ENCODE results near the gene ASXL1. TPM values are rescaled to one million over a fixed set of nuclear protein-coding genes. Genes with fewer than 3 reads are reported as not detected.
"Not testable (repeated sequence)": the region's sequence is repeated elsewhere in the genome, so short reads cannot be mapped to it uniquely, and the experiment has no call there.

Gene ASXL1
- total and polyA plus RNA-seq, 10 of the 15 experiments (the other 5 are each of a cell fraction or from before 2014, with no cell fraction given) = 11.0 to 87.6 (median 56.8) TPM

DNA sequence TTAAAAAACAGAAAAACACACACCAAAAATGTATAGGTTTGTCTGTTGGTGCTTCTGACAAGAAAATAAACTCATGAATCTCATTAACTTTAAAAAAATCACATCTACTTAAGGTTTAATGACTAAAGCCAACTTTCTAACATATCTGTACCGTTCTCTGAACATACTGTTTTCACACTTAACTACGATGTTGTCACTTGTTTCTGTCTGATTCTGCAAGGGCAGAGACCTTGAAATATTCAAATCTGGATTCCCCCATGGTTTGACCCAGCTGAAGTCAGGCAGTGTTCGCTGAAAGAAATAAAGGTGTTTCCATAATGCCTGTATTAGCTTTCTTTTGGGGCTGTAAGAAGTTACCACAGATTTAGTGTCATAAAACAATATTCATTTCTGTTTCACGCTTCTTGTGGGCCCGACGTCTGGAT, 2.7 kb upstream of the ASXL1 start (continued):
- TF ChIP-seq RELA (IDR thresholded peaks at IDR 0.05; ENCODE audit: borderline replicate concordance, partially characterized antibody) (no peak), MTA2 (IDR thresholded peaks at IDR 0.05; ENCODE audit: low read depth) (0 out of 2 replicates have a peak, but pooled peaks have one; percentile 36), ATF7 (IDR thresholded peaks at IDR 0.05; ENCODE audit: low read depth) (peak; percentile 68), POLR2A (IDR thresholded peaks at IDR 0.05; ENCODE audit: low read depth, low read length) (no peak), CREB1 (IDR thresholded peaks at IDR 0.05; ENCODE audit: low read depth) (peak; percentile 32; the same call in 1 of the 2 replicates), MTA3 (IDR thresholded peaks at IDR 0.05; ENCODE audit: borderline replicate concordance, low read length) (peak; percentile 76), RFX5 (IDR thresholded peaks at IDR 0.05; ENCODE audit: low read depth, low read length) (peak; percentile 86; the same call in 1 of the 2 replicates)

DNA sequence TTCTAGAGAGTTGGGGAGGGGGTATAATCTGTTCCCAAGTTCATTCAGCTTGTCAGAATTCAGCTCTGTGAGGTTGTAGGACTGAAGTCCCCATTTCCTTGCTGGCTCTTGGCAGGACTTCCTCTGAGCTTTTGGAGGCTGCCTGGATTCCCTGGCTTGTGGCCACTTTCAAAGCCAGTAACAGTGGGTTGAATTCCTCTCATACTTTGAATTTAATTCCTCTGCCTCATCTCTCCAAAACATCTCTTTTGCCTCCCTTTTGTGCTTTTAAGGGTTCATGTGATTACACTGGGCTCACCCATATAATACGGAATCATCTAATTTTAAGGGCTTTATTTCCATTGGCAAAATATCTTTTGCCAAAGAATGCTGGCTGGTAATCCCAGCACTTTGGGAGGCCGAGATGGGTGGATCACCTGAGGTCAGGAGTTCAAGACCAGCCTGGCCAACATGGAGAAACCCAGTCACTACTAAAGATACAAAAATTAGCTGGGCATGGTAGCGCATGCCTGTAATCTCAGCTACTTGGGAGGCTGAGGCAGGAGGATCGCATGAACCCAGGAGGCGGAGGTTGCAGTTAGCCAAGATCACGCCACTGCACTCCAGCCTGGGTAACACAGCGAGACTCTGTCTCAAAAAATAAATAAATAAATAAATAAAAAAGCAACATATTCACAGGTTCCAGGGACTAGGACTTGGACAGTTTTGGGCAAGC, 2.1 kb upstream of the ASXL1 start:
- ATAC-seq; H3K9me3 ChIP-seq (replicated peaks; ENCODE audit: control insufficient read depth, insufficient read depth, low read length); DNase-seq (ENCODE audit: low read depth, low spot score); H4K20me1 ChIP-seq (ENCODE audit: control insufficient read depth, insufficient read depth); H3K27me3 ChIP-seq (replicated peaks in 1 of 2; ENCODE audit: control insufficient read depth in 2 of 2, insufficient read depth in 2 of 2, low read length in 1 of 2); FAIRE-seq; BruUV-seq (replicated peaks); in situ Hi-C loops (cut with MboI); H3K36me3 ChIP-seq (ENCODE audit: control insufficient read depth in 2 of 2, insufficient read depth in 2 of 2, low read length in 1 of 2): not testable (repeated sequence)
- Histone ChIP-seq H3K4me2 (ENCODE audit: control insufficient read depth, insufficient read depth) (peak overlapping the region; percentile 75), H3K9ac (ENCODE audit: control insufficient read depth, insufficient read depth, low read length) (peak overlapping the region; percentile 78), H3K4me1 (ENCODE audit: control insufficient read depth, insufficient read depth, low read length) (peaks cover 29% of the 10 kb centered on the region), H2AFZ (ENCODE audit: control insufficient read depth, low read depth, low read length) (peak overlapping the region; percentile 44), H3K4me3 (peak overlapping the region; percentile 52; the same call in 1 of the 2 replicates), H3K27ac (ENCODE audit: control insufficient read depth, insufficient read depth) (peak overlapping the region; percentile 91), H3K79me2 (ENCODE audit: control insufficient read depth, insufficient read depth, low read length) (peaks cover 33% of the 10 kb centered on the region)
- peak; percentile 17; the same call in 1 of the 2 replicates for TF ChIP-seq HCFC1 (IDR thresholded peaks at IDR 0.05; ENCODE audit: low read length)
- TF ChIP-seq, protein P1, sequence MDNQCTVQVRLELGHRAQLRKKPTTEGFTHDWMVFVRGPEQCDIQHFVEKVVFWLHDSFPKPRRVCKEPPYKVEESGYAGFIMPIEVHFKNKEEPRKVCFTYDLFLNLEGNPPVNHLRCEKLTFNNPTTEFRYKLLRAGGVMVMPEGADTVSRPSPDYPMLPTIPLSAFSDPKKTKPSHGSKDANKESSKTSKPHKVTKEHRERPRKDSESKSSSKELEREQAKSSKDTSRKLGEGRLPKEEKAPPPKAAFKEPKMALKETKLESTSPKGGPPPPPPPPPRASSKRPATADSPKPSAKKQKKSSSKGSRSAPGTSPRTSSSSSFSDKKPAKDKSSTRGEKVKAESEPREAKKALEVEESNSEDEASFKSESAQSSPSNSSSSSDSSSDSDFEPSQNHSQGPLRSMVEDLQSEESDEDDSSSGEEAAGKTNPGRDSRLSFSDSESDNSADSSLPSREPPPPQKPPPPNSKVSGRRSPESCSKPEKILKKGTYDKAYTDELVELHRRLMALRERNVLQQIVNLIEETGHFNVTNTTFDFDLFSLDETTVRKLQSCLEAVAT (IDR thresholded peaks at IDR 0.05) = peak; percentile 63
- SMC1A ChIA-PET (ENCODE audit: uncharacterized antibody, unreplicated experiment) = interaction anchor here (0.7 to 3.8 kb wide), 11 partner anchors 9 to 184 kb away, joined by 3 to 23 read pairs (median 4); no protein-coding TSS in a partner anchor
- WGBS (ENCODE audit: insufficient coverage, insufficient replicate concordance, low lambda C conversion rate, missing lambda C conversion rate) = 38% methylated on average over 7 of the region's 7 CpGs
- POLR2A ChIA-PET = interaction anchor here (0.6 to 4.8 kb wide), 6 partner anchors 9 to 293 kb away, joined by 3 to 38 read pairs (median 4); no protein-coding TSS in a partner anchor
- intact Hi-C loops (cut with micrococcal nuclease; ENCODE audit: unreplicated experiment) = loop anchor here (1.0 to 5.0 kb wide), 2 partner anchors 19 to 1636 kb away; partner anchors contain the start of gene RALY
- CTCF ChIA-PET = interaction anchor here (1.3 to 3.3 kb wide), 5 partner anchors 9 to 76 kb away, joined by 4 to 12 read pairs (median 5); no protein-coding TSS in a partner anchor
- RAD21 ChIA-PET (ENCODE audit: unreplicated experiment) = interaction anchor here (0.6 to 3.4 kb wide), 11 partner anchors 8 to 150 kb away, joined by 3 to 28 read pairs (median 3); no protein-coding TSS in a partner anchor
